ENCODE measurements around the gene MAD1L1. TPM values are rescaled to one million over a fixed set of nuclear protein-coding genes. Genes with fewer than 3 reads are reported as not detected.
A peak's percentile ranks its signal among the peaks of the same experiment; 100 is the strongest.

Gene MAD1L1
- total and polyA plus RNA-seq, 2 of the 13 experiments (the other 11 are each of a cell fraction or from before 2014, with no cell fraction given), result 17.4 to 64.7 TPM

DNA sequence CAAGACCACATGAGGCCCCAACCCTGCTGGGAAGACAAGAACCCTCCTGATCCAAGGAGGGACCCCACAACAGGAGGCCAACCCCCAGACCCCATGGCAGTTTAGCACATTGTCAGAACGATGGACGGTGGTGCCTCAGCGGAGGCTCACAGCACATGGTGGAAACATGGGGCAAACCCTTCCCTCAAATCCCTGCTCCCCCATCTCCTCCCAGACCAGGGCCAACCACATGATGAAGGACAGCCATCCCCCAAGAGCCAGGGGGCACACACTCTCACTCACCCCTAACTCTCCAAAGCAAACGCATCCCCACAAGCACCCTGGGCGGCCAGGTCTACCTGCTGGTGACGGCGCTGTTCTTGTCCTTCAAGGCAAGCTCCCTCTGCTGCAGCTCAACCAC, 83.9 kb downstream of the MAD1L1 start (continued):
- TF ChIP-seq, protein P1, sequence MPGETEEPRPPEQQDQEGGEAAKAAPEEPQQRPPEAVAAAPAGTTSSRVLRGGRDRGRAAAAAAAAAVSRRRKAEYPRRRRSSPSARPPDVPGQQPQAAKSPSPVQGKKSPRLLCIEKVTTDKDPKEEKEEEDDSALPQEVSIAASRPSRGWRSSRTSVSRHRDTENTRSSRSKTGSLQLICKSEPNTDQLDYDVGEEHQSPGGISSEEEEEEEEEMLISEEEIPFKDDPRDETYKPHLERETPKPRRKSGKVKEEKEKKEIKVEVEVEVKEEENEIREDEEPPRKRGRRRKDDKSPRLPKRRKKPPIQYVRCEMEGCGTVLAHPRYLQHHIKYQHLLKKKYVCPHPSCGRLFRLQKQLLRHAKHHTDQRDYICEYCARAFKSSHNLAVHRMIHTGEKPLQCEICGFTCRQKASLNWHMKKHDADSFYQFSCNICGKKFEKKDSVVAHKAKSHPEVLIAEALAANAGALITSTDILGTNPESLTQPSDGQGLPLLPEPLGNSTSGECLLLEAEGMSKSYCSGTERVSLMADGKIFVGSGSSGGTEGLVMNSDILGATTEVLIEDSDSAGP (CRISPR knock-in tag; IDR thresholded peaks at IDR 0.05; ENCODE audit: borderline replicate concordance), result peak; percentile 10; the same call in 1 of the 2 replicates
- TF ChIP-seq ZNF468 (CRISPR knock-in tag; IDR thresholded peaks at IDR 0.05), result no peak

DNA sequence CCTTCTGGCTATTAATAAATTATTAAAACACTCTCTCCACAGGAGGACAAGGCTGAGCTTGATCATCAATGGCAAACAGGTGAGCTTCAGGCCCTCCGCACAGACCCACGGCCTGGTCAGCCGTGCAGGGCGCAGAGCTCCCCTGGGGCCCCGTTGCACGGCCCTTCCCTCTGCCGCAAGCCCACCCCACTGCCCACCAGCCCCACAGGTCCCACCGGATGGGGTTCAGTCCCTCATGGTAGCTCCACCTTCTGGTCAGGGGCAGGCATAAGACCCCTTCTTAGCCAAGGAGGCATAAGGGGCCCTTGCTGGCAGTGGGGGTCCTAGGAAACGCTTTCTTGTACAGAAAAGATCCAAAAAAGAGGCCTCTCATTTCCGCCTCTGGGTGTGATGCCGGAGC, 84.6 kb downstream of the MAD1L1 start:
- no TSS peak for BruUV-seq (replicated peaks)
- Histone ChIP-seq H4K20me1 (ENCODE audit: insufficient read depth, low read length) (no peaks in the 10 kb centered on the region), H3K27me3 (ENCODE audit: control insufficient read depth in 1 of 2, insufficient read depth in 2 of 2, low read length in 2 of 2) (no peaks in the 10 kb centered on the region), H3K4me3 (replicated peaks in 1 of 3; ENCODE audit: insufficient read depth in 1 of 3, low read depth in 2 of 3, low read length in 3 of 3) (no peak overlapping the region), H3K9me3 (ENCODE audit: low read length) (no peaks in the 10 kb centered on the region), H3K9ac (ENCODE audit: insufficient read depth, low read depth, low read length) (no peak overlapping the region), H3K36me3 (replicated peaks in 1 of 2; ENCODE audit: control insufficient read depth in 1 of 2, insufficient read depth in 2 of 2, low read length in 2 of 2) (peaks cover 26 to 60% of the 10 kb centered on the region in 2 experiments), H3K4me1 (ENCODE audit: insufficient read depth, low read length) (peaks cover 36% of the 10 kb centered on the region), H2AFZ (ENCODE audit: low read length) (no peak overlapping the region), H3K79me2 (ENCODE audit: insufficient read depth, low read length) (no peaks in the 10 kb centered on the region), H3K4me2 (ENCODE audit: low read depth, low read length) (no peak overlapping the region), H3K27ac (ENCODE audit: extremely low read length, insufficient read depth, low read length) (no peak overlapping the region)
- 100% methylated on average over 10 of the region's 11 CpGs for WGBS (ENCODE audit: low lambda C conversion rate)
- intact Hi-C loops (cut with micrococcal nuclease; ENCODE audit: unreplicated experiment), result no loop called here
- ChIA-PET CTCF (ENCODE audit: low intra/inter-chr PET ratio, low total read pairs) (no interaction called here), POLR2A (no interaction called here)
- FAIRE-seq, result no peak
- in situ Hi-C loops (cut with HindIII; ENCODE audit: extremely low pct_ligation_motif_present, low pct_unique_long_range_greater_than_20kb), result no loop called here
- DNase-seq (ENCODE audit: low spot score), result no peak
- no peak for TF ChIP-seq XBP1 (CRISPR knock-in tag; IDR thresholded peaks at IDR 0.05)
- TF ChIP-seq, protein P2, sequence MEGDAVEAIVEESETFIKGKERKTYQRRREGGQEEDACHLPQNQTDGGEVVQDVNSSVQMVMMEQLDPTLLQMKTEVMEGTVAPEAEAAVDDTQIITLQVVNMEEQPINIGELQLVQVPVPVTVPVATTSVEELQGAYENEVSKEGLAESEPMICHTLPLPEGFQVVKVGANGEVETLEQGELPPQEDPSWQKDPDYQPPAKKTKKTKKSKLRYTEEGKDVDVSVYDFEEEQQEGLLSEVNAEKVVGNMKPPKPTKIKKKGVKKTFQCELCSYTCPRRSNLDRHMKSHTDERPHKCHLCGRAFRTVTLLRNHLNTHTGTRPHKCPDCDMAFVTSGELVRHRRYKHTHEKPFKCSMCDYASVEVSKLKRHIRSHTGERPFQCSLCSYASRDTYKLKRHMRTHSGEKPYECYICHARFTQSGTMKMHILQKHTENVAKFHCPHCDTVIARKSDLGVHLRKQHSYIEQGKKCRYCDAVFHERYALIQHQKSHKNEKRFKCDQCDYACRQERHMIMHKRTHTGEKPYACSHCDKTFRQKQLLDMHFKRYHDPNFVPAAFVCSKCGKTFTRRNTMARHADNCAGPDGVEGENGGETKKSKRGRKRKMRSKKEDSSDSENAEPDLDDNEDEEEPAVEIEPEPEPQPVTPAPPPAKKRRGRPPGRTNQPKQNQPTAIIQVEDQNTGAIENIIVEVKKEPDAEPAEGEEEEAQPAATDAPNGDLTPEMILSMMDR (CRISPR knock-in tag; IDR thresholded peaks at IDR 0.05), result peak; percentile 37; the same call in 1 of the 2 replicates
- no peak for ATAC-seq

Data from HepG2 (cell line).